Fibroblast of lung (primary cell): ENCODE measurements around the gene SLC7A5. TPM values are rescaled to one million over a fixed set of nuclear protein-coding genes. Genes with fewer than 3 reads are reported as not detected.

ENCODE experiments used
- DNase-seq, 2 donors: peaks; one replicate each; pipeline versions ENCODE4 v3.0.0 to v3.0.0-alpha.2; 2010; ENCODE audit warnings: low read depth in 2 of 2
- H2AFZ ChIP-seq: 2 replicates; pipeline ENCODE4 v1.5.1; 2012; ENCODE audit warnings: low read length, control low read depth, inconsistent platforms
- H3K27ac ChIP-seq: 2 replicates; pipeline ENCODE4 v1.5.1; 2011; ENCODE audit warnings: low read length, control low read depth; ENCODE audit not compliant: insufficient read depth
- H3K27me3 ChIP-seq: 2 replicates; pipeline ENCODE4 v1.5.1; 2011; ENCODE audit warnings: mild to moderate bottlenecking, low read length; ENCODE audit not compliant: control insufficient read depth, insufficient read depth
- H3K36me3 ChIP-seq: 2 replicates; pipeline ENCODE4 v1.5.1; 2011; ENCODE audit warnings: low read length; ENCODE audit not compliant: control insufficient read depth, insufficient read depth
- H3K4me1 ChIP-seq: 2 replicates; pipeline ENCODE4 v1.5.1; 2011; ENCODE audit warnings: low read length; ENCODE audit not compliant: control insufficient read depth, insufficient read depth; ENCODE audit errors: extremely low read depth
- H3K4me2 ChIP-seq: 2 replicates; pipeline ENCODE4 v1.5.1; 2011; ENCODE audit warnings: low read length, control low read depth; ENCODE audit not compliant: insufficient read depth; ENCODE audit errors: extremely low read depth
- H3K4me3 ChIP-seq, 4 experiments: fragments of 200-600 bp in 1 of 4; sonication (generic) in 1 of 4; replicated peaks in 1 of 4; 2 replicates each; pipeline ENCODE4 v1.5.1; 2011 to 2016; ENCODE audit warnings: low read length in 4 of 4, low read depth in 3 of 4, mild to moderate bottlenecking in 3 of 4, control low read depth in 2 of 4, inconsistent platforms in 1 of 4, mixed read lengths in 1 of 4; ENCODE audit not compliant: insufficient read depth in 1 of 4; ENCODE audit errors: control extremely low read depth in 1 of 4
- H3K79me2 ChIP-seq: 2 replicates; pipeline ENCODE4 v1.5.1; 2012; ENCODE audit warnings: mild to moderate bottlenecking, low read length, inconsistent platforms; ENCODE audit not compliant: control insufficient read depth, insufficient read depth
- H3K9ac ChIP-seq: 2 replicates; pipeline ENCODE4 v1.5.1; 2011; ENCODE audit warnings: mild to moderate bottlenecking, low read length, control low read depth; ENCODE audit not compliant: insufficient read depth
- H3K9me3 ChIP-seq: 2 replicates; pipeline ENCODE4 v1.5.1; 2012; ENCODE audit warnings: low read depth, low read length; ENCODE audit not compliant: control insufficient read depth, insufficient read depth
- H4K20me1 ChIP-seq: 2 replicates; pipeline ENCODE4 v1.5.1; 2011; ENCODE audit warnings: low read length; ENCODE audit not compliant: control insufficient read depth, insufficient read depth; ENCODE audit errors: extremely low read depth
- CTCF ChIP-seq, 2 donors: IDR thresholded peaks in 1 of 2; conservative IDR thresholded peaks in 1 of 2; 1 replicate in 1 of 2; 2 replicates in 1 of 2; pipeline ENCODE4 v1.5.1; 2011 to 2012; ENCODE audit warnings: low read length in 2 of 2, control low read depth in 1 of 2, inconsistent platforms in 1 of 2, low read depth in 1 of 2, mild to moderate bottlenecking in 1 of 2
- EZH2 ChIP-seq: IDR thresholded peaks from 2 replicates; pipeline ENCODE4 v1.5.1; 2012; ENCODE audit warnings: low read length, control low read depth, mild to moderate bottlenecking; ENCODE audit errors: missing control alignments
- polyA plus RNA-seq, 2 donors: library from polyadenylated mRNA; depleted of rRNA in 1 of 2; stranded (reverse) in 1 of 2; unstranded in 1 of 2; fragments of >200 nt; gene quantifications; 2 replicates each; pipeline ENCODE4 v1.2.1, GENCODE V29; 2011 to 2012; ENCODE audit warnings: missing spikeins in 1 of 2
- total RNA-seq: library from RNA; depleted of rRNA; stranded (reverse); fragments of >200 nt; gene quantifications from 2 replicates; pipeline ENCODE4 v1.2.1, GENCODE V29; 2014

The SLC7A5 gene
- total and polyA plus RNA-seq, 2 donors (not counting 1 experiment from before 2014, with no cell fraction given) = 5.2 to 38.3 TPM

DNA sequence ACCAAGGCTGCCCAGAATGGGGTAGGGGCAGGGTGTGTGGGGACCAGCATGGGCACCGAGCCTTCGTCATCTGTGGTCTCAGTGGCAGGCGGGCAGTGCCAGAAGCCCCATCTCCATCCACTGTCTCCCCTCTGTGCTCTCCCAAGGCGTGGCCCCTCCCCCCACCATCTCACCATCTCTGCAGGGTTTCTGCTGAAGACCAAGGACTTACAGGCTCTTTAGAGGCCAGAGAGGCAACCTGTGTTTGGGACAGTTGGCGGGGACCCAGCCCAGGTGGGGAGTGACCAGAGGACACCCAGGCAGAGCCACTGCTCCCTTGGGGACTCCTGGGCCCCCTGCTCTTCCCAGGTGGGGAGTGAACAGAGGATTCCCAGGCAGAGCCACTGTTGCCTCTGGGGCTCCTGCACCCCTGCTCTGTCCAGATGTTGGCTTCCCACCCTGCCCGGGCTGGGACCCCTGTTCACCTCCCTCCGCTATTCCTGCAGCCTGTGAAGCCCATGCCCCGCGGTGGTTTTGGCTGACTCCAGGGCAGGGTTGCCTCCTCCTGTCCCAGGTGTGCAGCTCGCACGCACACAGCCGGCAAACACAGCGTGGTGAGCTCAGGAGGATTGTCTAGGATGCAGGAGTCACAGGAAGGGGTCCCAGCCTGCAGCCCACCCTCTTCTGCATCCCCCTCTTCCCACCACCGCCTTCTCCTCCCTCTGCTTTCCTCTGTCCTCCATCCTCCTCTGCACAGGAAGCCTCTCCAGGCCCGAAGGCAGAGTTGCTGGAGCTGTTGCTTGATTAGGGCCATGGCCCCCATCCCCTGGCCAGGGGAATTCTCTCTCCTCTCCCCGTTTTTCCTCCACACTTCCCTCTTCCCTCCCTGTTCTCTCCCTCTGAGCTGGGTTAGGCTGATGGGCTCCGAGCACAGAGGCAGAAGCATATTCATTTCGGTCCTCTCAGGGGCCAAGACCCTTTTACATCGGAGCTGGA, 45.0 kb downstream of the SLC7A5 start:
- Histone ChIP-seq H4K20me1 (no peaks in the 10 kb centered on the region), H3K27me3 (no peaks in the 10 kb centered on the region), H3K9ac (no peak overlapping the region), H3K27ac (no peak overlapping the region), H3K9me3 (no peaks in the 10 kb centered on the region), H2AFZ (no peak overlapping the region), H3K36me3 (no peaks in the 10 kb centered on the region), H3K4me2 (no peak overlapping the region), H3K4me1 (no peaks in the 10 kb centered on the region), H3K79me2 (no peaks in the 10 kb centered on the region), H3K4me3 (no peak overlapping the region)
- TF ChIP-seq CTCF (conservative IDR thresholded peaks at IDR 0.05 in 1 of 2, IDR thresholded peaks at IDR 0.05 in 1 of 2; ENCODE audit: low read depth in 1 of 2, low read length in 2 of 2) = no peak
- no peak for DNase-seq

DNA sequence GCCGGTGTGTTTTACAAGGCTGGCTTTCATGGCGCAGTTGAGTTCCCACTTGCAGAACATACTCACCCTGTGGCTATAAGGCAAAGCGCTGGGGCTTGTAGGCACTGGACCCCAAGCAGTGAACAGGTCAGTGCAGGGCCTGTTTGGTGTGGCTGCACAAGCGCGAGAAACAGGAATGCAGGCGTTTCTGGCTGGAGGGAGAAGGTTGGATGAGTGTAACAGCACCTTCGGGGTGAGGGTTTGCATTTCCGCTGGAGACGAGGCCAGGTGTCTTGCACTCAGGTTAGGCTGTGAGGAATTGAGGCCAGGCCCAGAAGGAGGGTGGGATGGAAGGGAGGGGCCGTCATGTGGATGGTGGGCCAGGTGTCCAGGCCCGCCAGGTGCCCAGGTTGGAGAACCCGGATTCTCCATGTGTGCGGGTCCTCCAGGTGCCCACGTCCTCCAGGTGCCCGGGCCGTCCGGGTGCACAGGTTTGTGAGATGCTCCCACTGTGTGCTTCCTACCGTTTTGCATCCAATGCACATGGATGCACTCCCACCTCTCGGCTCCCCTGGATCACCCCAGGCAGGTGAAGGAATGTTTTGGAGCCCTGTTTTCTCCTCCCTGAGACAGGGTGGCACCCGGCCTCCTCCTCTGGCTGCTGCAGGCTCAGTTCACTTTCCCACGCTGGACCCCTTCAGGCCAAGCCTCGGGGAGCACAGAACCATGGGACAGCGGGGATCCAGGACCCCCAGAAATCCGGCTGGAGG, 46.0 kb downstream of the SLC7A5 start:
- H4K20me1 ChIP-seq = no peaks in the 10 kb centered on the region
- no peaks in the 10 kb centered on the region for H3K9me3 ChIP-seq
- H3K4me2 ChIP-seq = no peak overlapping the region
- no peak overlapping the region for H3K27ac ChIP-seq
- DNase-seq = no peak
- no peaks in the 10 kb centered on the region for H3K36me3 ChIP-seq
- H3K4me3 ChIP-seq = no peak overlapping the region
- H3K9ac ChIP-seq = no peak overlapping the region
- H2AFZ ChIP-seq = no peak overlapping the region
- H3K4me1 ChIP-seq = no peaks in the 10 kb centered on the region
- peaks cover 2% of the 10 kb centered on the region for H3K27me3 ChIP-seq
- no peaks in the 10 kb centered on the region for H3K79me2 ChIP-seq
- TF ChIP-seq CTCF (conservative IDR thresholded peaks at IDR 0.05 in 1 of 2, IDR thresholded peaks at IDR 0.05 in 1 of 2; ENCODE audit: low read depth in 1 of 2, low read length in 2 of 2) (no peak), EZH2 (no peak)
